ENCODE data around the gene ATG9A. TPM values are rescaled to one million over a fixed set of nuclear protein-coding genes. Genes with fewer than 3 reads are reported as not detected.

The ATG9A gene, protein sequence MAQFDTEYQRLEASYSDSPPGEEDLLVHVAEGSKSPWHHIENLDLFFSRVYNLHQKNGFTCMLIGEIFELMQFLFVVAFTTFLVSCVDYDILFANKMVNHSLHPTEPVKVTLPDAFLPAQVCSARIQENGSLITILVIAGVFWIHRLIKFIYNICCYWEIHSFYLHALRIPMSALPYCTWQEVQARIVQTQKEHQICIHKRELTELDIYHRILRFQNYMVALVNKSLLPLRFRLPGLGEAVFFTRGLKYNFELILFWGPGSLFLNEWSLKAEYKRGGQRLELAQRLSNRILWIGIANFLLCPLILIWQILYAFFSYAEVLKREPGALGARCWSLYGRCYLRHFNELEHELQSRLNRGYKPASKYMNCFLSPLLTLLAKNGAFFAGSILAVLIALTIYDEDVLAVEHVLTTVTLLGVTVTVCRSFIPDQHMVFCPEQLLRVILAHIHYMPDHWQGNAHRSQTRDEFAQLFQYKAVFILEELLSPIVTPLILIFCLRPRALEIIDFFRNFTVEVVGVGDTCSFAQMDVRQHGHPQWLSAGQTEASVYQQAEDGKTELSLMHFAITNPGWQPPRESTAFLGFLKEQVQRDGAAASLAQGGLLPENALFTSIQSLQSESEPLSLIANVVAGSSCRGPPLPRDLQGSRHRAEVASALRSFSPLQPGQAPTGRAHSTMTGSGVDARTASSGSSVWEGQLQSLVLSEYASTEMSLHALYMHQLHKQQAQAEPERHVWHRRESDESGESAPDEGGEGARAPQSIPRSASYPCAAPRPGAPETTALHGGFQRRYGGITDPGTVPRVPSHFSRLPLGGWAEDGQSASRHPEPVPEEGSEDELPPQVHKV
- 10 to 100 TPM in 3 of 4 donors, 1 to 10 TPM in 1; 8.1 to 44.1 (median 23.5) TPM for polyA plus RNA-seq
- long read RNA-seq, donor 1: 0 reads
- long read RNA-seq, donor 2, full-length matches to known transcripts: 3 of 3 reads
- long read RNA-seq, donor 2, partial matches to known transcripts: 0 of 3 reads
- long read RNA-seq, donor 2, other reads (novel, unspliced or antisense): 0 of 3 reads
- long read RNA-seq, donor 3: 0 reads
- long read RNA-seq, donor 4: 0 reads
- long read RNA-seq, donor 5, partial matches to known transcripts: 0 of 1 reads
- long read RNA-seq, donor 5, other reads (novel, unspliced or antisense): 0 of 1 reads
- long read RNA-seq, donor 6, full-length matches to known transcripts: 4 of 4 reads
- long read RNA-seq, donor 6, partial matches to known transcripts: 0 of 4 reads
- long read RNA-seq, donor 6, other reads (novel, unspliced or antisense): 0 of 4 reads
- long read RNA-seq, donor 7: 0 reads
- long read RNA-seq, donor 8: 0 reads
- long read RNA-seq, donor 9: 0 reads
- long read RNA-seq, donor 10, partial matches to known transcripts: 0 of 4 reads
- long read RNA-seq, donor 10, other reads (novel, unspliced or antisense): 0 of 4 reads

DNA sequence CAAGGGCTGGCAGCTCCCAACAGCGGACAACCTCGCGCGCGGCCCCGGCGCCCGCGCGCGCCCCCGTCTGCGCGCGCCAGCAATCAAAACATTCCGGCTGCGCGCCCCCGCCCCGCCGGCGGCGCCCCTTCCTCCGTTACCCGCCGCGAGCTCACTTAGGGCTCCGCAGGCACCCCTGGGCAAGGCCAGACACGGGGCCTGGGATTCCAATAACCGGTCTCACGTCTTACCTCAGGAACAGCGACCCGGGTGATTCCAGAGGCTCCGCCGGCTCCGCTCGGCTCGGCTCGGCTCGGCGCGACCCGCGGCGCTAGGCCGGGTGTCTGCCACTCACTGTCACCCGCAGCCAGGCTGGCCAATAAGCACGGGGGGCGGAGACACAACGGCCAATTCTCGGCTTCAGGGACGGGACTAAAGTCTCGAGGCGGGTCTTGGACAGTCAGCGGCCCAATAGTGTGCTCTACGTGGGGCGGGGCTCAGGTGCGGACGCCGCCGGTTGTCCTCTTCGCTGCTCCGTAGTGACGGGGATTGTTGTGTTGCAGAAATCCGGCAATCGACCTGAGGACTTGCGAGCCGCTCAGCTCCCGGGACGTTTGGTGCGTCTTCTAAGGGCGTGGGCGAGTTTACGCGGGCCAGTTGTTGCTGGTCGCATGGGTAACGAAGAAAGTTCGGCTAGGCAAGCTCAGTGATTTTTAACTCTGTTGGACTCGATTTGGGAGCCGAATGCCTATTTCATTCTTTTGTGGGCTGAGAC, at the start of gene ATG9A, which contains the start of gene ANKZF1:
Gene ATG9A, minus strand, starts transcription at position 332 of the 754 bp plus-strand sequence. CDS start 1,612 bp downstream, outside the sequence.
Gene ANKZF1, plus strand, starts transcription at position 502 of the 754 bp plus-strand sequence. CDS start 452 bp downstream, outside the sequence.
- 0 to 1% (median 0%) methylated on average over 65 to 80 of the region's 80 CpGs for WGBS, 3 donors
- Histone ChIP-seq H3K36me3 (ENCODE audit: control insufficient read depth in 3 of 3, insufficient read depth in 2 of 3, low read depth in 1 of 3, low read length in 3 of 3) (peaks cover 15 to 55% (median 26%) of the 10 kb centered on the region in 3 donors), H3K9me3 (ENCODE audit: control insufficient read depth in 2 of 2, insufficient read depth in 1 of 2, low read depth in 1 of 2, low read length in 1 of 2) (no peaks in the 10 kb centered on the region), H3K4me3 (ENCODE audit: low read depth in 1 of 3, low read length in 3 of 3) (peak within 1 kb of the TSS; percentile 63 to 85 (median 84)), H3K27me3 (ENCODE audit: control insufficient read depth in 3 of 3, insufficient read depth in 3 of 3, low read length in 3 of 3) (no peaks in the 10 kb centered on the region), H3K4me1 (ENCODE audit: control insufficient read depth in 3 of 3, insufficient read depth in 2 of 3, low read depth in 1 of 3, low read length in 2 of 3) (peaks cover 5 to 13% (median 10%) of the 10 kb centered on the region in 3 donors), H3K27ac (ENCODE audit: low read depth in 1 of 3, low read length in 2 of 3) (peak within 1 kb of the TSS; percentile 87 to 98 (median 95))
- peak; percentile 99 to 100 for DNase-seq
- FAIRE-seq: peak; percentile 26

DNA sequence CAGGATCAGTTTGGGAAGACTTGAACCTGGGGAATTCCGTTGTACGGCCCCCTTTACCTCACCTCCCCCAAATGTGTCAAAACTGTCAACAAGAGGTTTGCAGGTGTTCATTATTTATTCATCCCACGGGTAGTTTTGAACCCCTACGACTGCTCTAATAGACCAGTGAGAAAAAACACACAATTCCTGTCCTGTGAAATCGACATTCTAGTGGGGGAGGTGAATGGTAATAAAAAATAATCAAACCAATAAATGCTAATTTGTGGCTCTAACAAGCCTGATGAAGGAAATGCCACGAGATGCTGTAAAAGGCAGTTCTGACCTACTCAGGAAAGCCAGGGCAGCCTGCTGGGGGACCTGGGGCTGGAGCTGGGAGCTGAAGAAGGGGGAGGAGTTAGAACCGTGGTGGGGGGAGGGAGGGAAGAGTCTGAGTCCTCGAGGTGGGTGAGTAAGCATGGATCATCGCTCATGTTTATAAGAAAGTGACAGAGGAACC, 49.3 kb upstream of the ATG9A start:
- Histone ChIP-seq H3K9me3 (ENCODE audit: control insufficient read depth in 2 of 2, insufficient read depth in 1 of 2, low read depth in 1 of 2, low read length in 1 of 2) (no peaks in the 10 kb centered on the region), H3K4me1 (ENCODE audit: control insufficient read depth in 3 of 3, insufficient read depth in 2 of 3, low read depth in 1 of 3, low read length in 2 of 3) (peaks cover 0 to 33% (median 6%) of the 10 kb centered on the region in 3 donors), H3K27me3 (ENCODE audit: control insufficient read depth in 3 of 3, insufficient read depth in 3 of 3, low read length in 3 of 3) (no peaks in the 10 kb centered on the region), H3K36me3 (ENCODE audit: control insufficient read depth in 3 of 3, insufficient read depth in 2 of 3, low read depth in 1 of 3, low read length in 3 of 3) (peaks cover 2 to 33% (median 7%) of the 10 kb centered on the region in 3 donors), H3K4me3 (ENCODE audit: low read depth in 1 of 3, low read length in 3 of 3) (peak overlapping the region in 2 of 3 donors; percentile 28 to 50), H3K27ac (ENCODE audit: low read depth in 1 of 3, low read length in 2 of 3) (peak overlapping the region; percentile 88 to 97 (median 89))
- WGBS, 3 donors: 12 to 14% (median 12%) methylated on average over 9 of the region's 9 CpGs
- no peak for DNase-seq
- FAIRE-seq: no peak

DNA sequence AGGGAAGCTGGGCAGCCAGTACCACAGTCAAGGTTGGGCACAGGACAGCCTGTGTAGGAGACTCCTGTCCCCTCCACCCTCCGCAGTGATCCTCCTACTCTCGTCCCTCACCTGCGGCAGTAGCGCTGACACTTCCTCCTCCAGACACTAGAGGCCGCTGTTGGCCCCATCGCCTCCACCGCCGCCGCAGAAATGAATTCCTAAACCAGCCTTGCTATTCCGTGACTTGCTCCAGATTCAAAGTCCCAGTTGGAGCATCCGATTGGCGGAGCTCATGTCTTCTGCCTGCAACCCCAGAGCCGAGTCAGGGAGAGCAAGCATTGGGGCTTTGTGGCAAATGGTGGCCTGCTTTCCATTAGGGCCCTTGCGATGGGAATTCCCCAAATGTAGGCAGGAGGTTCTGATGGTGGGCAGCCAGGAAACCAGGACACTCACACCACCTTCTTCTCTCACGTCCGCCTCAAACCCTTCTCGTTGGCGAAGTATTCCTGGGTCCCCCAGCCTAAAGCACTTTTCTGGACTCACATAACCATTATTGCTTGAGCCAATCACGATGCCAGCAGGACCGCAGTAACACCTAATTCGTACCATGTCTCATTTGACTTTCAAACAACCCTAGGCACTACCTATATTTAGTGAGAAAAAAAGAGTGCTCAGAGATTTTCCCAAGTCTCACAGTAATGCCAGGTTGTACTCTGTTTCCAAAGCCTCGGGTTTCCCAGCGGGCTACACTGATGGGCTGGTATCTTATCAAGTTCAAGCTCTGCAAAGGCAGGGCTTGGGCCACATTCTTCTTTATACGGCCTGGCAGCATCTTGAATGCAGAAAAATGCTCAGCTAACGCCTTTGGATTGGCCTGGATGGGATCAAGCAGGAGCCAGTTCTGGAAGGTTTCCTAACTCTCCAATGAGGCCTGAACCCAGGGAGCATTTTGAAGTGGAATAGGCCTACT, 48.5 kb upstream of the ATG9A start:
- DNase-seq (peak; percentile 83 to 90), FAIRE-seq (no peak)
- Histone ChIP-seq H3K9me3 (ENCODE audit: control insufficient read depth in 2 of 2, insufficient read depth in 1 of 2, low read depth in 1 of 2, low read length in 1 of 2) (no peaks in the 10 kb centered on the region), H3K27ac (ENCODE audit: low read depth in 1 of 3, low read length in 2 of 3) (peak overlapping the region; percentile 88 to 97 (median 89)), H3K27me3 (ENCODE audit: control insufficient read depth in 3 of 3, insufficient read depth in 3 of 3, low read length in 3 of 3) (no peaks in the 10 kb centered on the region), H3K4me3 (ENCODE audit: low read depth in 1 of 3, low read length in 3 of 3) (peak overlapping the region in 1 of 3 donors; percentile 50), H3K36me3 (ENCODE audit: control insufficient read depth in 3 of 3, insufficient read depth in 2 of 3, low read depth in 1 of 3, low read length in 3 of 3) (peaks cover 0 to 26% (median 5%) of the 10 kb centered on the region in 3 donors), H3K4me1 (ENCODE audit: control insufficient read depth in 3 of 3, insufficient read depth in 2 of 3, low read depth in 1 of 3, low read length in 2 of 3) (peaks cover 0 to 33% (median 6%) of the 10 kb centered on the region in 3 donors)
- 25 to 30% (median 25%) methylated on average over 25 of the region's 25 CpGs for WGBS, 3 donors

DNA sequence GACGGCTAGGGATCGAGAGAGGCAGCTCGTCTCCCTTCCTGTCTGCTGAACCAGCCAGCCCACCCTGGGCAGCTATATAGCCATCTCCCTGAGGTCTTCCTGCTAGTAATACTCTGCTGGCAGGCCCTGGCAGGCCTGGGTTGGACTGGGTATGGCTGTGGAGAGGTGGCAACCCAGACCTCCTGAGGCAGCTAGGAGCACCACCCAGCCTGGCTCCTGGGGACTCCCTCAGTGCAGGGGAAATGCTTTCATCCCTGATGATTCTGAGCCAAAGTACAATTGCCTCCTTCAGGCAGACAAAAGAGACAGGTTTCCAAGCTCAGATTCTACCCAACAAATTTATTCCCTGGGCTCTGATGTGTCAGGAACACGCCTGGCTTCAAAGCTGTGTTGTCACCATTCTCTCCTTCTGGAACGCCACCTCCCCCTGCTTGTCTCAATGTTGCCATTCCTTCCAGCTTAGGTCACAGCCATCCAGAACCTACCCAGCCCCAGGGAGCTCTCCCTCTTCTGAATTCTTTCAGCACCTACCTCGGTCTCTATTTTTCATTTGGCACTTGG, 45.0 kb upstream of the ATG9A start:
- DNase-seq (peak in 1 of 2 donors; percentile 32), FAIRE-seq (no peak)
- WGBS, 3 donors: 60 to 81% (median 70%) methylated on average over 6 of the region's 6 CpGs
- no peaks in the 10 kb centered on the region for H3K9me3 ChIP-seq (ENCODE audit: control insufficient read depth in 2 of 2, insufficient read depth in 1 of 2, low read depth in 1 of 2, low read length in 1 of 2)
- no peaks in the 10 kb centered on the region for H3K36me3 ChIP-seq (ENCODE audit: control insufficient read depth in 3 of 3, insufficient read depth in 2 of 3, low read depth in 1 of 3, low read length in 3 of 3)
- H3K27me3 ChIP-seq (ENCODE audit: control insufficient read depth in 3 of 3, insufficient read depth in 3 of 3, low read length in 3 of 3): no peaks in the 10 kb centered on the region
- H3K4me3 ChIP-seq (ENCODE audit: low read depth in 1 of 3, low read length in 3 of 3): no peak overlapping the region
- H3K4me1 ChIP-seq (ENCODE audit: control insufficient read depth in 3 of 3, insufficient read depth in 2 of 3, low read depth in 1 of 3, low read length in 2 of 3): peaks cover 0 to 24% (median 6%) of the 10 kb centered on the region in 3 donors
- H3K27ac ChIP-seq (ENCODE audit: low read depth in 1 of 3, low read length in 2 of 3): no peak overlapping the region

DNA sequence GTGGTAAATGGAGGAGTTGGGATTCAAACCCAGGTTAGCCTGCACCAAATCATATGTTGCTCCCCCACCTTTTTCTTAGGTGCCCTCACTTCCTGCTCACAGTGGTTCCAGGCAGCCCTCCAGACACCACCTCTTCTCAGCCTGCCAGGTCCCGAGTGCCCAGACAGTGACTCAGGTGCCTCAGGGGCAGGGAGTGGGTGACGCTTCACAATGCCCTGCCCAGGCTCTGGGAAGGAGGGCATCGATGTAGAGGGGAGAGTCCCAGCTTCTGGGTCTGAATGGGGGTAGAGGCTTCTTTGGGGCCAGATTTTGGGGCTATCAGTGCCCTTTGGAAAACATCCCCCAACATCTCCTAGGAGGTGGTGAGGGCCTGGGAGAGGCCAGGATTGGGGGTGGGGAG, 44.5 kb upstream of the ATG9A start:
- Histone ChIP-seq H3K4me1 (ENCODE audit: control insufficient read depth in 3 of 3, insufficient read depth in 2 of 3, low read depth in 1 of 3, low read length in 2 of 3) (peaks cover 0 to 27% (median 6%) of the 10 kb centered on the region in 3 donors), H3K9me3 (ENCODE audit: control insufficient read depth in 2 of 2, insufficient read depth in 1 of 2, low read depth in 1 of 2, low read length in 1 of 2) (no peaks in the 10 kb centered on the region), H3K27me3 (ENCODE audit: control insufficient read depth in 3 of 3, insufficient read depth in 3 of 3, low read length in 3 of 3) (no peaks in the 10 kb centered on the region), H3K36me3 (ENCODE audit: control insufficient read depth in 3 of 3, insufficient read depth in 2 of 3, low read depth in 1 of 3, low read length in 3 of 3) (no peaks in the 10 kb centered on the region), H3K27ac (ENCODE audit: low read depth in 1 of 3, low read length in 2 of 3) (no peak overlapping the region), H3K4me3 (ENCODE audit: low read depth in 1 of 3, low read length in 3 of 3) (no peak overlapping the region)
- FAIRE-seq (no peak), DNase-seq (no peak)
- WGBS, 3 donors: 67 to 88% (median 81%) methylated on average over 3 of the region's 3 CpGs

DNA sequence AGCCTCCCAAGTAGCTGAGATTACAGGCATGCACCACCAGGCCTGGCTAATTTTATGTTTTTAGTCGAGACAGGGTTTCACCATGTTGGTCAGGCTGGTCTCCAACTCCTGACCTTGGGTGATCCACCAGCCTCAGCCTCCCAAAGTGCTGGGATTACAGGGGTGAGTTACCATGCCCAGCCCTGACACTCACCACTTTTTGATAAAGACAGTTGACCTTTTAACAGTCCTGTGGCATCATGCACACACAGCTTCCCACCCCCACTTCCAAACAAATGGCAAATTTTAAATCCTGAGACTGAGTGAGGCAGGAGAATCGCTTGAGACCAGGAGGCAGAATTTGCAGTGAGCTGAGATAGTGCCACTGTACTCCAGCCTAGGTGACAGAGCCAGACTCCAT, 43.6 kb upstream of the ATG9A start:
- Histone ChIP-seq H3K9me3 (ENCODE audit: control insufficient read depth in 2 of 2, insufficient read depth in 1 of 2, low read depth in 1 of 2, low read length in 1 of 2) (no peaks in the 10 kb centered on the region), H3K36me3 (ENCODE audit: control insufficient read depth in 3 of 3, insufficient read depth in 2 of 3, low read depth in 1 of 3, low read length in 3 of 3) (no peaks in the 10 kb centered on the region), H3K4me1 (ENCODE audit: control insufficient read depth in 3 of 3, insufficient read depth in 2 of 3, low read depth in 1 of 3, low read length in 2 of 3) (peaks cover 0 to 20% (median 2%) of the 10 kb centered on the region in 3 donors), H3K27ac (ENCODE audit: low read depth in 1 of 3, low read length in 2 of 3) (no peak overlapping the region), H3K4me3 (ENCODE audit: low read depth in 1 of 3, low read length in 3 of 3) (no peak overlapping the region), H3K27me3 (ENCODE audit: control insufficient read depth in 3 of 3, insufficient read depth in 3 of 3, low read length in 3 of 3) (no peaks in the 10 kb centered on the region)
- FAIRE-seq (no peak), DNase-seq (peak in 1 of 2 donors; percentile 30)
- 59 to 77% (median 68%) methylated on average over 2 of the region's 2 CpGs for WGBS, 3 donors

Data from small intestine (tissue), 16 donors.